K562 (cell line): Measurements from ENCODE around the gene TUBB6. TPM values are rescaled to one million over a fixed set of nuclear protein-coding genes. Genes with fewer than 3 reads are reported as not detected.

Experiments
- CXXC5 ChIP-seq: fragments of 250-450 bp; sonication (Bioruptor Pico); IDR thresholded peaks from 2 replicates; pipeline ENCODE4 v1.8.0; 2022; ENCODE audit warnings: inconsistent platforms, mild to moderate bottlenecking, moderate library complexity
- FOS ChIP-seq: IDR thresholded peaks from 3 replicates; pipeline ENCODE4 v1.6.1; 2011; ENCODE audit not compliant: insufficient read length; ENCODE audit errors: extremely low read depth
- HDAC8 ChIP-seq: fragments of 450-650 bp; IDR thresholded peaks from 2 replicates; pipeline ENCODE4 v1.6.1; 2016; ENCODE audit warnings: mild to moderate bottlenecking, missing genetic modification characterization, moderate library complexity, missing compliant biosample characterization
- KLF10 ChIP-seq: fragments of 250-450 bp; sonication (Bioruptor Pico); IDR thresholded peaks from 2 replicates; pipeline ENCODE4 v1.6.1; 2021; ENCODE audit warnings: matching md5 sums
- PHF20 ChIP-seq: fragments of 450-650 bp; IDR thresholded peaks from 2 replicates; pipeline ENCODE4 v1.6.1; 2018; ENCODE audit not compliant: partially characterized antibody
- RBM22 ChIP-seq: fragments of 200-400 bp; formaldehyde crosslinking; IDR thresholded peaks from 2 replicates; pipeline ENCODE4 v1.6.1; 2018; ENCODE audit warnings: low read length, low read depth; ENCODE audit not compliant: poor library complexity, severe bottlenecking
- RREB1 ChIP-seq: fragments of 250-450 bp; sonication (Bioruptor Pico); IDR thresholded peaks from 2 replicates; pipeline ENCODE4 v1.4.0; 2020
- YY1 ChIP-seq, 3 experiments: IDR thresholded peaks; 2 replicates each; pipeline ENCODE4 v1.6.1; 2011; ENCODE audit warnings: low read length in 2 of 3, mild to moderate bottlenecking in 2 of 3, moderate library complexity in 2 of 3, borderline replicate concordance in 1 of 3, control low read depth in 1 of 3, low read depth in 1 of 3; ENCODE audit not compliant: insufficient read depth in 3 of 3, insufficient replicate concordance in 2 of 3, control insufficient read depth in 1 of 3, insufficient read length in 1 of 3; ENCODE audit errors: extremely low read depth in 1 of 3
- ZBTB17 ChIP-seq: fragments of 450-650 bp; formaldehyde crosslinking; IDR thresholded peaks from 2 replicates; pipeline ENCODE4 v1.4.0; 2020; ENCODE audit warnings: mild to moderate bottlenecking
- ZBTB43 ChIP-seq: sonication (generic); formaldehyde crosslinking; IDR thresholded peaks from 2 replicates; pipeline ENCODE4 v1.8.0; 2023; ENCODE audit warnings: mild to moderate bottlenecking, missing genetic modification reagents
- ZNF407 ChIP-seq: fragments of 450-650 bp; IDR thresholded peaks from 2 replicates; pipeline ENCODE4 v1.6.1; 2016; ENCODE audit warnings: low read depth
- polyA plus RNA-seq, 8 experiments: library from polyadenylated mRNA; depleted of rRNA in 4 of 8; stranded (reverse) in 5 of 8; unstranded in 3 of 8; fragments of >200 nt; fragmentation: Nextera tagmentation in 2 of 8; fragmentation: Illumina TruSeq in 1 of 8; extraction: Ambion mirVana in 2 of 8; extraction: Trizol in 1 of 8; gene quantifications; 2 replicates each; pipeline versions ENCODE4 v1.2.1 to v1.2.3, GENCODE V29; 2011 to 2014; ENCODE audit warnings: inconsistent platforms in 1 of 8, missing spikeins in 1 of 8
- total RNA-seq, 7 experiments: library from RNA; depleted of rRNA in 6 of 7; stranded (reverse); fragments of >200 nt in 6 of 7; fragmentation: Illumina TruSeq in 2 of 7; extraction: Trizol in 2 of 7; gene quantifications; 2 replicates each; pipeline versions ENCODE4 v1.2.1 to v1.2.3, GENCODE V29; 2011 to 2021; ENCODE audit warnings: low replicate concordance in 1 of 7

The TUBB6 gene
- total and polyA plus RNA-seq, 9 of the 15 experiments (the other 6 are each of a cell fraction or from before 2014, with no cell fraction given): 43.9 to 404 (median 81.1) TPM

- 0 out of 2 replicates have a peak, but pooled peaks have one; percentile 55 for TF ChIP-seq RREB1
- peak in 1 of 3 experiments; percentile 12 for TF ChIP-seq YY1 (IDR thresholded peaks at IDR 0.05; ENCODE audit: borderline replicate concordance in 1 of 3, control insufficient read depth in 1 of 3, extremely low read depth in 1 of 3, insufficient read depth in 3 of 3, insufficient read length in 1 of 3, insufficient replicate concordance in 2 of 3, low read depth in 1 of 3, low read length in 2 of 3)
- peak; percentile 34 for TF ChIP-seq PHF20
- TF ChIP-seq RBM22: peak; percentile 79
- peak; percentile 23 for TF ChIP-seq FOS
- TF ChIP-seq CXXC5: peak; percentile 91
- 0 out of 2 replicates have a peak, but pooled peaks have one; percentile 31 for TF ChIP-seq HDAC8
- no peak for TF ChIP-seq KLF10
- peak; percentile 64; the same call in 1 of the 2 replicates for TF ChIP-seq ZBTB17 (CRISPR knock-in tag)
- TF ChIP-seq ZBTB43 (CRISPR knock-in tag): no peak
- TF ChIP-seq ZNF407: no peak
Measured at GRCh38 chr18:12308386-12309100, 502 bp downstream of the TUBB6 start (continued).
